Middle frontal gyrus (tissue), 1 donor: ENCODE results near the gene SPR.

ENCODE experiments used
- DNase-seq: peaks from one replicate; pipeline ENCODE4 v3.0.0-alpha.2; 2015; ENCODE audit warnings: low spot score; ENCODE audit errors: extremely low spot score

SPR gene

GRCh38 chr2:72915320-72915906 is 28.2 kb downstream of the SPR start:
- DNase-seq = no peak

GRCh38 chr2:72915907-72916742 is 28.9 kb downstream of the SPR start:
- DNase-seq = no peak

GRCh38 chr2:72916743-72917137 is 29.5 kb downstream of the SPR start:
- no peak for DNase-seq

DNA sequence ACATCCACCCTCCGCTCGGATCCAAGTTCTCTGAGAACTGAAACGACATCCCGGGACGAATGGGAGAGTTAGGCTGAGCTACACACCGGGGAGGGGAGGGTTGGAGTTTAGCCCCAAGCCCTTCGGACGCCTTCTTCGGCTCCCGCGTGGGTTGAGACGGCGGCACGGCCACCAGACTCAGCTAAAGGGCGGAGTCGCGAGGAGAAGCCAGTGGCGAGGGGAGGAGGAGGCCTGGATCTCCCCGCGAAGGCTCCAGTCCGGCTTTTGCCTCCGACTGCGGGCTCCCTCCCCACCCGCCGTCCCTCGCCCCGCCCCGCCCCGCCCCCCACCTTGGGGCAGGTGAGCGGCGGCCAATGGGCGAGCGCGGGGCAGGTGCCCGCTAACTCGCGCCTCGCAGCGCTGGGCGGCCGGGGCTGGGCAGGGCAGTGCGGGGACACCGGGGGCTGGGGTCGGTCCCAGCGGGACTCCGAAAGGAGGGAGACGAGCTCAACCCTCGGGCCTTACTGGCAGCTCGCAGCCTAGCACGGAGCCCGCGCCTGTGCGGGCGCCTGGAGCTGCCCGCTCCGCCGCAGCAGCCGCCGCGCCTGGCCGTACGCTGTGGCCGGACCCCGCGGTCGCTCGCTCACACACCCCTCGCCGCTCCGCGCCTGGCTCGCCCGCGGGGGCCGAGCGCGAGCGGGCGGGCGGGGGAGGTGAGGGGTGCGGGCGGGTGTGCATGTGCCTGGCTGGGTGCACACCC is 30.1 kb downstream of the SPR start, which contains the start of gene EMX1:
EMX1 (plus strand) TSS at position 382 of the 739 bp plus-strand sequence; CDS start at position 716, 334 bp downstream.
- DNase-seq = peak; percentile 43

DNA sequence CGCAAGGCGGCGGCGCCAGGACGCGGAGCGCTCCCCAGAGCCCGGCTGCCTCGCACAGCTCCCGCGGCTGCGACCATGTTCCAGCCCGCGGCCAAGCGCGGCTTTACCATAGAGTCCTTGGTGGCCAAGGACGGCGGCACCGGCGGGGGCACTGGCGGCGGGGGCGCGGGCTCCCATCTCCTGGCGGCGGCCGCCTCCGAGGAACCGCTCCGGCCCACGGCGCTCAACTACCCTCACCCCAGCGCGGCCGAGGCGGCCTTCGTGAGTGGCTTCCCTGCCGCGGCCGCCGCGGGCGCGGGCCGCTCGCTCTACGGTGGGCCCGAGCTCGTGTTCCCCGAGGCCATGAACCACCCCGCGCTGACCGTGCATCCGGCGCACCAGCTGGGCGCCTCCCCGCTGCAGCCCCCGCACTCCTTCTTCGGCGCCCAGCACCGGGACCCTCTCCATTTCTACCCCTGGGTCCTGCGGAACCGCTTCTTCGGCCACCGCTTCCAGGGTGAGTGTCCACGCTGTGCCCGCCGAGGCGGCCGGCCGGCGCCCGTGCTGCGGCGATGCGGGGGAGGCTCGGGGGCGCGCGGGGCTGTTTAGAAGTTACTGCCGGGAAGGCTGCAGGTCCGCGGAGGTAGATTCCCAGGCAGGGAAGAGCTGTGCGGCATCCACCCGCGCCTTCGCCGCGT is 30.8 kb downstream of the SPR start:
- DNase-seq = no peak

DNA sequence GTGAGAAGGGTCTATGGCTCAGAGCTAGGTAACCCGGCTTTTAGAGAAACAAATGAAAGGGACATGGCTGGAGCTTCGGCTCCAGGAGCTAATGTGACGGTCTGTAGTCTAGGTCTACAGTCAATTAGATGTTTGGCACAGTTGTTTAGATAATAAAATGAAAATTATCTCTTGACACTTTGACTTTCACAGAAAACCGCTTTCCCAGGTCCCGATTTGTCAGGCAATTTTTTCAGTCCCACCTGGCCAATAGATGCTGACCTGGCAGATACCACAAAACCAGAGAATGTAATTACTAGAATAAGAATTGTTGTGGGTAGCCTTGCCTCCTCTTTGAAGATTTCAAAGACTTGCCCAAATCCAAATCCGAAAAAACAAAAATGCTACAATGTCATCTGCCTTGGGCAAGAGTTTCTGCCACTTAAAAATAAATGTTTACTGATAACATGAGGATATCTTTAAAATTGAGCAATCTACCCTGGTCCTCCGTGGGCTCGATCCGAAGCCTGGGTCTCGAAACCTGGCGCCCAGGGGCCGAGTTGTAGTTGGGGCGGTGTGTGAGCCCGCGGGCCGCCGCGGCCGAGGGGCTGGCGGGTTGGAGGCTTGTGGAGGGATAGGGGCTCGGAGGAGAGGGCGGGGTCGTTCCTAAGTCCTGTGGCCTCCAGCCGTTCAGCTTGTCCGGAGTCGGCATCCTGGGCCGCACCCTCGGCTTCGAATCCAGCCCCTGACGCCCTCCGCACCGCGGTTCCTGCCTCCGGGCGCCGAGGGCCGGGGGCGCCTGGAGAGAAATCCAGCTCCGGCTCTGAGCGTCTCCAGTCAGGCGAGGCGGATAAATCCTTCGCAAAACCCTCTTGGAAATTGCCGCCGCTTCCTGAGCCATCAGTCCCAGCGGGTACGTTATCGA is 32.5 kb downstream of the SPR start:
- DNase-seq = no peak

GRCh38 chr2:72920318-72921087 is 33.3 kb downstream of the SPR start:
- no peak for DNase-seq

- DNase-seq = no peak
These were observed 34.1 kb downstream of the SPR start for GRCh38 chr2:72921088-72921851.

GRCh38 chr2:72921853-72922252 is 34.6 kb downstream of the SPR start:
- DNase-seq = no peak

- no peak for DNase-seq
These were observed 36.7 kb downstream of the SPR start for GRCh38 chr2:72923833-72924352.

DNA sequence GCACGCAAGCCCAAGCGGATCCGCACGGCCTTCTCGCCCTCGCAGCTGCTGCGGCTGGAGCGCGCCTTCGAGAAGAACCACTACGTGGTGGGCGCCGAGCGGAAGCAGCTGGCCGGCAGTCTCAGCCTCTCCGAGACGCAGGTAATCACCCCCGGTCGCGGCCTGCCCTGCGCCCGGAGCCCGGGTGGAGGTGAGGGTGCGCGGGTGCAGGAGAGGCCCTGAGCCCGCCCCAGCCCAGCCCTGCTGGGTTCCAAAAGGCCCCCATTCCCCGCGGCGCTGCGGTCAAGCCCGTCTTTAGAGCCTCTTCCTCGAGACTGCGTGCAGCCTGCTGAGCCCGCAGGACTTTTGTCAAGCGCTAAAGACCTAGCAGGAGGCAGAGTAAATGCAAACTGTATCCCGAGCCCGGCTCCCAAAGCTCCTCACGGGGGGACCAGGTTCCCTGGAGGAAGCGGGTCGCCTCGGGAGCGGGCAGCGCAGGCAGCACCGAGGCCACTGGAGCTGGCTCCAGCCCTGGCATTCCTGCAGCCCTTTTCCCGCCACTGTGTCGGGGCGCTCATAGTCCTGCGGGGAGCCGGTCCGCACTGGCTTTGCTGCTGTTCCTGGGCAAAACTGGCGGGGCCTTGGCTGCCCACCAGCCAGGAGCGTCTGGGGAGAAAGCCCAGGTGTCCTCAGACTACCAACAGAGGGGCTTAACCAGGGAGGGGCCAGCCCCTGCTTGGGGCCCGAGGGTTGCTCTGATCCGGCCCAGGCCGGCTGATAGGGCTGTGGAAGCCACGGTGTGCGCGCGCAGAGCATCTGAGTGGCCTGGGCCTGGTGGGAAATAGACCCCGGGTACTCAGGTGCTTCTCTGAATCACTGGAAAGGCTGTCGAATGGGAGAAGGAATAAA is 37.4 kb downstream of the SPR start:
- DNase-seq = no peak

GRCh38 chr2:72925328-72925943 is 38.2 kb downstream of the SPR start:
- no peak for DNase-seq

GRCh38 chr2:72926368-72926767 is 39.2 kb downstream of the SPR start:
- DNase-seq = no peak

DNA sequence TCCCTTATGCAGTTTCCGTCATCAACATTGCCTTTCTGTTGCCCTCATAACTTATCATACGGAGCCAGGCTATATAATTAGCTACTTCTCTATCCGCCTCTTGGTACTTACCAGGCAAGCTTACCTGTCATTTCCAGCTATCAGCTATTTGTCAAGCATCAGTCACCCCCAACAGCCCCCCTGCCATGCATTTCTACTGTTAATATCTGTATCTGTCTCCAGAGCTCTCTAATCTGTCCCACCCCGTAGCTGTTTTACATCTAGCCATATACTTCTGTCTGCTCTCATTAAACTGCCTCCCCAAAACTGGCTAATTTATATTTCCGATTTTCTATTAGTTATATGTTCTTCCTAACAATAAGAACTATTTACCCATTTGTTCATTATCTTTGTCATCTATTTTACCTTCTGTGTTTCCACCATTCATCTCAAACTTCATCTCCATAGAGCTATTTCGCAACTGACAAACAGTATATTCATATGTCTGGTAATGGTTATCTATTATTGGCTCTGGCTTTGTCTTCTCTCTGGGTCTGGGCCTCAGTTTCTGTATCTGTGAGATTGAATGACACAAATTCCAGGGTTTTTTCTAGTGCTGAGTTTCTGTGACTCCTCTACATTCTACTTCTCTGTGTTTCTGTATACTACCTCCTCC is 39.7 kb downstream of the SPR start:
- no peak for DNase-seq

- no peak for DNase-seq
These were observed 40.7 kb downstream of the SPR start for GRCh38 chr2:72927619-72928550.

- DNase-seq = no peak
These were observed 41.8 kb downstream of the SPR start for GRCh38 chr2:72929010-72929409.
